ENCODE results near the gene PARD3B.

GRCh38 chr2:205482399-205483081, 937.3 kb downstream of the PARD3B start:
- TF ChIP-seq EZH2 (optimal IDR thresholded peaks at IDR 0.05; ENCODE audit: low read depth, low read length) (no peak), CTCF (IDR thresholded peaks at IDR 0.05; ENCODE audit: low read length) (no peak)

Data from MM.1S (cell line).